H1 (cell line): ENCODE results near the gene SLC6A20. TPM values are rescaled to one million over a fixed set of nuclear protein-coding genes. Genes with fewer than 3 reads are reported as not detected.

Experiments used
- CHD1 ChIP-seq: IDR thresholded peaks from 2 replicates; pipeline ENCODE4 v1.6.1; 2012; ENCODE audit warnings: low read depth, low read length, improper control_type of control experiment
- SIRT6 ChIP-seq: IDR thresholded peaks from one replicate; pipeline ENCODE4 v1.7.1; 2012; ENCODE audit warnings: low read length, inconsistent platforms
- SUZ12 ChIP-seq: fragments of 200-600 bp; sonication (generic); IDR thresholded peaks from 2 replicates; pipeline ENCODE4 v1.6.1; 2012; ENCODE audit warnings: mild to moderate bottlenecking, inconsistent platforms, low read length, moderate library complexity, mixed read lengths
- polyA plus RNA-seq, 7 experiments: library from polyadenylated mRNA; depleted of rRNA in 3 of 7; stranded (reverse) in 5 of 7; unstranded in 2 of 7; fragments of >200 nt in 5 of 7; fragments of 200-250 nt in 2 of 7; gene quantifications; 1 replicate in 5 of 7; 2 replicates in 1 of 7; 4 replicates in 1 of 7; pipeline versions ENCODE4 v1.2.1 to v1.2.3, GENCODE V29; 2011 to 2013; ENCODE audit warnings: missing spikeins in 2 of 7, mixed read lengths in 2 of 7
- total RNA-seq: library from RNA; stranded (reverse); fragmentation: NEBNext Ultra II Directional; extraction: Animal tissue kit (Norgen Biotek cat#: 25700); gene quantifications from 2 replicates; pipeline ENCODE4 v1.2.1, GENCODE V29; 2021
- TF ChIP-seq, protein P1 (sequence below): fragments of 300-600 bp; sonication (generic); IDR thresholded peaks from 2 replicates; pipeline ENCODE4 v1.7.1; 2012; ENCODE audit warnings: low read length, moderate library complexity, mild to moderate bottlenecking, inconsistent platforms; ENCODE audit not compliant: insufficient replicate concordance

SLC6A20 gene
- total and polyA plus RNA-seq, 2 of the 8 experiments (the other 6 are each of a cell fraction or from before 2014, with no cell fraction given): 0.05 TPM; not detected in 1

DNA sequence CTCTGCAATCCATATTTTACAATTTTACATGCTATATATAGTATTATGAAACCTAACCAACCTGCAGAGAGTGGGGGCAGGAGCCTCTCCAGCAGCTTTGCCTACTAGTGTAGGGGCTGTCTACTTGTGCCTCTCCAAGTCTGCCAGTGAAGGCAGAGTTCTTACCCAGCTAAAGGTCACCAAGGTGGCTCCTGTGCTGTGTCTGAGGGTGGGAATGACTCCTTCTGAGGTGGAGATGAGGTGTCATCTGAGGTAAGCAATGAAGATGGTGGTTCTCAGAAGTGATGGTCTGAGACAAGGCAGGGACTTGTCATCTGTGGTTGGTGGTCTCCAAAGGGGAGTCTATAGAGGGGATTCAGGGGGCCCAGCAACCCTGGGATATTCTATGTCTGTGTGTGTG, 59.6 kb downstream of the SLC6A20 start (continued):
- TF ChIP-seq, protein P1, sequence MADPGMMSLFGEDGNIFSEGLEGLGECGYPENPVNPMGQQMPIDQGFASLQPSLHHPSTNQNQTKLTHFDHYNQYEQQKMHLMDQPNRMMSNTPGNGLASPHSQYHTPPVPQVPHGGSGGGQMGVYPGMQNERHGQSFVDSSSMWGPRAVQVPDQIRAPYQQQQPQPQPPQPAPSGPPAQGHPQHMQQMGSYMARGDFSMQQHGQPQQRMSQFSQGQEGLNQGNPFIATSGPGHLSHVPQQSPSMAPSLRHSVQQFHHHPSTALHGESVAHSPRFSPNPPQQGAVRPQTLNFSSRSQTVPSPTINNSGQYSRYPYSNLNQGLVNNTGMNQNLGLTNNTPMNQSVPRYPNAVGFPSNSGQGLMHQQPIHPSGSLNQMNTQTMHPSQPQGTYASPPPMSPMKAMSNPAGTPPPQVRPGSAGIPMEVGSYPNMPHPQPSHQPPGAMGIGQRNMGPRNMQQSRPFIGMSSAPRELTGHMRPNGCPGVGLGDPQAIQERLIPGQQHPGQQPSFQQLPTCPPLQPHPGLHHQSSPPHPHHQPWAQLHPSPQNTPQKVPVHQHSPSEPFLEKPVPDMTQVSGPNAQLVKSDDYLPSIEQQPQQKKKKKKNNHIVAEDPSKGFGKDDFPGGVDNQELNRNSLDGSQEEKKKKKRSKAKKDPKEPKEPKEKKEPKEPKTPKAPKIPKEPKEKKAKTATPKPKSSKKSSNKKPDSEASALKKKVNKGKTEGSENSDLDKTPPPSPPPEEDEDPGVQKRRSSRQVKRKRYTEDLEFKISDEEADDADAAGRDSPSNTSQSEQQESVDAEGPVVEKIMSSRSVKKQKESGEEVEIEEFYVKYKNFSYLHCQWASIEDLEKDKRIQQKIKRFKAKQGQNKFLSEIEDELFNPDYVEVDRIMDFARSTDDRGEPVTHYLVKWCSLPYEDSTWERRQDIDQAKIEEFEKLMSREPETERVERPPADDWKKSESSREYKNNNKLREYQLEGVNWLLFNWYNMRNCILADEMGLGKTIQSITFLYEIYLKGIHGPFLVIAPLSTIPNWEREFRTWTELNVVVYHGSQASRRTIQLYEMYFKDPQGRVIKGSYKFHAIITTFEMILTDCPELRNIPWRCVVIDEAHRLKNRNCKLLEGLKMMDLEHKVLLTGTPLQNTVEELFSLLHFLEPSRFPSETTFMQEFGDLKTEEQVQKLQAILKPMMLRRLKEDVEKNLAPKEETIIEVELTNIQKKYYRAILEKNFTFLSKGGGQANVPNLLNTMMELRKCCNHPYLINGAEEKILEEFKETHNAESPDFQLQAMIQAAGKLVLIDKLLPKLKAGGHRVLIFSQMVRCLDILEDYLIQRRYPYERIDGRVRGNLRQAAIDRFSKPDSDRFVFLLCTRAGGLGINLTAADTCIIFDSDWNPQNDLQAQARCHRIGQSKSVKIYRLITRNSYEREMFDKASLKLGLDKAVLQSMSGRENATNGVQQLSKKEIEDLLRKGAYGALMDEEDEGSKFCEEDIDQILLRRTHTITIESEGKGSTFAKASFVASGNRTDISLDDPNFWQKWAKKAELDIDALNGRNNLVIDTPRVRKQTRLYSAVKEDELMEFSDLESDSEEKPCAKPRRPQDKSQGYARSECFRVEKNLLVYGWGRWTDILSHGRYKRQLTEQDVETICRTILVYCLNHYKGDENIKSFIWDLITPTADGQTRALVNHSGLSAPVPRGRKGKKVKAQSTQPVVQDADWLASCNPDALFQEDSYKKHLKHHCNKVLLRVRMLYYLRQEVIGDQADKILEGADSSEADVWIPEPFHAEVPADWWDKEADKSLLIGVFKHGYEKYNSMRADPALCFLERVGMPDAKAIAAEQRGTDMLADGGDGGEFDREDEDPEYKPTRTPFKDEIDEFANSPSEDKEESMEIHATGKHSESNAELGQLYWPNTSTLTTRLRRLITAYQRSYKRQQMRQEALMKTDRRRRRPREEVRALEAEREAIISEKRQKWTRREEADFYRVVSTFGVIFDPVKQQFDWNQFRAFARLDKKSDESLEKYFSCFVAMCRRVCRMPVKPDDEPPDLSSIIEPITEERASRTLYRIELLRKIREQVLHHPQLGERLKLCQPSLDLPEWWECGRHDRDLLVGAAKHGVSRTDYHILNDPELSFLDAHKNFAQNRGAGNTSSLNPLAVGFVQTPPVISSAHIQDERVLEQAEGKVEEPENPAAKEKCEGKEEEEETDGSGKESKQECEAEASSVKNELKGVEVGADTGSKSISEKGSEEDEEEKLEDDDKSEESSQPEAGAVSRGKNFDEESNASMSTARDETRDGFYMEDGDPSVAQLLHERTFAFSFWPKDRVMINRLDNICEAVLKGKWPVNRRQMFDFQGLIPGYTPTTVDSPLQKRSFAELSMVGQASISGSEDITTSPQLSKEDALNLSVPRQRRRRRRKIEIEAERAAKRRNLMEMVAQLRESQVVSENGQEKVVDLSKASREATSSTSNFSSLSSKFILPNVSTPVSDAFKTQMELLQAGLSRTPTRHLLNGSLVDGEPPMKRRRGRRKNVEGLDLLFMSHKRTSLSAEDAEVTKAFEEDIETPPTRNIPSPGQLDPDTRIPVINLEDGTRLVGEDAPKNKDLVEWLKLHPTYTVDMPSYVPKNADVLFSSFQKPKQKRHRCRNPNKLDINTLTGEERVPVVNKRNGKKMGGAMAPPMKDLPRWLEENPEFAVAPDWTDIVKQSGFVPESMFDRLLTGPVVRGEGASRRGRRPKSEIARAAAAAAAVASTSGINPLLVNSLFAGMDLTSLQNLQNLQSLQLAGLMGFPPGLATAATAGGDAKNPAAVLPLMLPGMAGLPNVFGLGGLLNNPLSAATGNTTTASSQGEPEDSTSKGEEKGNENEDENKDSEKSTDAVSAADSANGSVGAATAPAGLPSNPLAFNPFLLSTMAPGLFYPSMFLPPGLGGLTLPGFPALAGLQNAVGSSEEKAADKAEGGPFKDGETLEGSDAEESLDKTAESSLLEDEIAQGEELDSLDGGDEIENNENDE: no peak
- TF ChIP-seq SUZ12 (no peak), CHD1 (no peak), SIRT6 (no peak)
- TF ChIP-seq, all 59 proteins: peak for 0
